ENCODE measurements around the gene MDH2.

The MDH2 gene

GRCh38 chr7:76047305-76047810 lies 548 bp upstream of the MDH2 start:
- peak; percentile 3 for ATAC-seq

DNA sequence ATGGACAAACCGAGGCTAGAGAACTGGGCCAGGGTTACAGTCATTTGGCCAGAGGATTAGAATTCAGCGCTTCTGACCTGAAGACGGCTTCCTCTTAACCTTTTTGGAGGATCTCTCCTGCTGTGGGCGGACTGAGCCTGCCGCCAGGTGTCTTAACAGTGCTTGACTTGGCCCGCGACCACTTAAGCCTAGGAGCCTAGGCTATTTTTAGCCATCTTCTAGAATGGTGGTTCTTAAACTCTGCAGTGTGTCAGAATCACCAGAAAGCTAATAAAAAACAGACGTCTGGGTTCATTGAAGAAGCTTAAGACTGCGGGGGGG lies 722 bp downstream of the MDH2 start:
- ATAC-seq: peak; percentile 35
- no peak for TF ChIP-seq ZFP30 (CRISPR knock-in tag; IDR thresholded peaks at IDR 0.05)
- TF ChIP-seq TCF4 (CRISPR knock-in tag; IDR thresholded peaks at IDR 0.05; ENCODE audit: borderline replicate concordance): no peak
- TF ChIP-seq TOX (CRISPR knock-in tag; IDR thresholded peaks at IDR 0.05; ENCODE audit: borderline replicate concordance): no peak
- no peak for TF ChIP-seq ISL1 (CRISPR knock-in tag; IDR thresholded peaks at IDR 0.05)
- TF ChIP-seq, protein P1, sequence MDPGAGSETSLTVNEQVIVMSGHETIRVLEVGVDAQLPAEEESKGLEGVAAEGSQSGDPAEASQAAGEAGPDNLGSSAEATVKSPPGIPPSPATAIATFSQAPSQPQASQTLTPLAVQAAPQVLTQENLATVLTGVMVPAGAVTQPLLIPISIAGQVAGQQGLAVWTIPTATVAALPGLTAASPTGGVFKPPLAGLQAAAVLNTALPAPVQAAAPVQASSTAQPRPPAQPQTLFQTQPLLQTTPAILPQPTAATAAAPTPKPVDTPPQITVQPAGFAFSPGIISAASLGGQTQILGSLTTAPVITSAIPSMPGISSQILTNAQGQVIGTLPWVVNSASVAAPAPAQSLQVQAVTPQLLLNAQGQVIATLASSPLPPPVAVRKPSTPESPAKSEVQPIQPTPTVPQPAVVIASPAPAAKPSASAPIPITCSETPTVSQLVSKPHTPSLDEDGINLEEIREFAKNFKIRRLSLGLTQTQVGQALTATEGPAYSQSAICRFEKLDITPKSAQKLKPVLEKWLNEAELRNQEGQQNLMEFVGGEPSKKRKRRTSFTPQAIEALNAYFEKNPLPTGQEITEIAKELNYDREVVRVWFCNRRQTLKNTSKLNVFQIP (CRISPR knock-in tag; IDR thresholded peaks at IDR 0.05; ENCODE audit: borderline replicate concordance, low read depth): no peak
- TF ChIP-seq ZNF565 (CRISPR knock-in tag; conservative IDR thresholded peaks at IDR 0.05; ENCODE audit: low read depth): no peak
- TF ChIP-seq OSR1 (CRISPR knock-in tag; IDR thresholded peaks at IDR 0.05): no peak
- TF ChIP-seq BACH2 (CRISPR knock-in tag; IDR thresholded peaks at IDR 0.05; ENCODE audit: borderline replicate concordance): no peak

More at GRCh38 chr7:76047305-76047810, 548 bp upstream of the MDH2 start:
- TF ChIP-seq CSDC2 (CRISPR knock-in tag; IDR thresholded peaks at IDR 0.05): no peak

GRCh38 chr7:76049295-76049694 lies 1.4 kb downstream of the MDH2 start:
- ATAC-seq: no peak
- TF ChIP-seq GLIS3 (CRISPR knock-in tag; IDR thresholded peaks at IDR 0.05): no peak
- TF ChIP-seq, protein P2, sequence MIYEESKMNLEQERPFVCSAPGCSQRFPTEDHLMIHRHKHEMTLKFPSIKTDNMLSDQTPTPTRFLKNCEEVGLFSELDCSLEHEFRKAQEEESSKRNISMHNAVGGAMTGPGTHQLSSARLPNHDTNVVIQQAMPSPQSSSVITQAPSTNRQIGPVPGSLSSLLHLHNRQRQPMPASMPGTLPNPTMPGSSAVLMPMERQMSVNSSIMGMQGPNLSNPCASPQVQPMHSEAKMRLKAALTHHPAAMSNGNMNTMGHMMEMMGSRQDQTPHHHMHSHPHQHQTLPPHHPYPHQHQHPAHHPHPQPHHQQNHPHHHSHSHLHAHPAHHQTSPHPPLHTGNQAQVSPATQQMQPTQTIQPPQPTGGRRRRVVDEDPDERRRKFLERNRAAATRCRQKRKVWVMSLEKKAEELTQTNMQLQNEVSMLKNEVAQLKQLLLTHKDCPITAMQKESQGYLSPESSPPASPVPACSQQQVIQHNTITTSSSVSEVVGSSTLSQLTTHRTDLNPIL (CRISPR knock-in tag; IDR thresholded peaks at IDR 0.05; ENCODE audit: low read depth): no peak
- no peak for TF ChIP-seq ZNF8 (CRISPR knock-in tag; IDR thresholded peaks at IDR 0.05)
- no peak for TF ChIP-seq CSDC2 (CRISPR knock-in tag; IDR thresholded peaks at IDR 0.05)
- TF ChIP-seq, protein P3, sequence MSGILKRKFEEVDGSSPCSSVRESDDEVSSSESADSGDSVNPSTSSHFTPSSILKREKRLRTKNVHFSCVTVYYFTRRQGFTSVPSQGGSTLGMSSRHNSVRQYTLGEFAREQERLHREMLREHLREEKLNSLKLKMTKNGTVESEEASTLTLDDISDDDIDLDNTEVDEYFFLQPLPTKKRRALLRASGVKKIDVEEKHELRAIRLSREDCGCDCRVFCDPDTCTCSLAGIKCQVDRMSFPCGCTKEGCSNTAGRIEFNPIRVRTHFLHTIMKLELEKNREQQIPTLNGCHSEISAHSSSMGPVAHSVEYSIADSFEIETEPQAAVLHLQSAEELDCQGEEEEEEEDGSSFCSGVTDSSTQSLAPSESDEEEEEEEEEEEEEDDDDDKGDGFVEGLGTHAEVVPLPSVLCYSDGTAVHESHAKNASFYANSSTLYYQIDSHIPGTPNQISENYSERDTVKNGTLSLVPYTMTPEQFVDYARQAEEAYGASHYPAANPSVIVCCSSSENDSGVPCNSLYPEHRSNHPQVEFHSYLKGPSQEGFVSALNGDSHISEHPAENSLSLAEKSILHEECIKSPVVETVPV (CRISPR knock-in tag; IDR thresholded peaks at IDR 0.05): no peak
- no peak for TF ChIP-seq RARB (CRISPR knock-in tag; IDR thresholded peaks at IDR 0.05)
- TF ChIP-seq TSHZ2 (CRISPR knock-in tag; IDR thresholded peaks at IDR 0.05): no peak
- TF ChIP-seq PPARA (CRISPR knock-in tag; IDR thresholded peaks at IDR 0.05; ENCODE audit: borderline replicate concordance): no peak

GRCh38 chr7:76050545-76050944 lies 2.6 kb downstream of the MDH2 start:
- no peak for ATAC-seq

More at GRCh38 chr7:76050545-76050944, 2.6 kb downstream of the MDH2 start:
- TF ChIP-seq ZFP30 (CRISPR knock-in tag; IDR thresholded peaks at IDR 0.05) (no peak), TSHZ2 (CRISPR knock-in tag; IDR thresholded peaks at IDR 0.05) (no peak), TOX (CRISPR knock-in tag; IDR thresholded peaks at IDR 0.05; ENCODE audit: borderline replicate concordance) (no peak), TCF4 (CRISPR knock-in tag; IDR thresholded peaks at IDR 0.05; ENCODE audit: borderline replicate concordance) (no peak), ESRRG (CRISPR knock-in tag; IDR thresholded peaks at IDR 0.05) (no peak), ARNTL (CRISPR knock-in tag; IDR thresholded peaks at IDR 0.05; ENCODE audit: borderline replicate concordance, low read depth) (no peak), GLIS3 (CRISPR knock-in tag; IDR thresholded peaks at IDR 0.05) (no peak), ZC3H10 (CRISPR knock-in tag; IDR thresholded peaks at IDR 0.05) (no peak), CSDC2 (CRISPR knock-in tag; IDR thresholded peaks at IDR 0.05) (no peak)
- TF ChIP-seq, protein P3 (CRISPR knock-in tag; IDR thresholded peaks at IDR 0.05): no peak
- TF ChIP-seq, protein P2 (CRISPR knock-in tag; IDR thresholded peaks at IDR 0.05; ENCODE audit: low read depth): no peak

Measured in SK-N-SH treated with all-trans-retinoic acid at 6 μM for 48 hours (cell line).